GM11168 (cell line): ENCODE results near the gene VASN.

Source experiments
- in situ Hi-C: fragments of 300-500 bp; cut with MboI; formaldehyde crosslinking; loops from one replicate; pipeline ENCODE4 v1.12.0; 2022; ENCODE audit warnings: low sequenced_read_pairs; ENCODE audit not compliant: unreplicated experiment

The VASN gene

GRCh38 chr16:4371357-4372000 is at the start of gene VASN:
Gene VASN (plus strand): TSS chr16:4371848. CDS start chr16:4380878, 9,030 bp downstream.
- in situ Hi-C loops, result no loop called here

GRCh38 chr16:4322121-4323052 is 49.3 kb upstream of the VASN start:
- in situ Hi-C loops, result no loop called here

- in situ Hi-C loops, result no loop called here
Measured at GRCh38 chr16:4323071-4323844, 48.4 kb upstream of the VASN start.

GRCh38 chr16:4323845-4324488 is 47.7 kb upstream of the VASN start:
- in situ Hi-C loops, result no loop called here

GRCh38 chr16:4324492-4325252 is 47.0 kb upstream of the VASN start:
- in situ Hi-C loops, result no loop called here

GRCh38 chr16:4325253-4325758 is 46.3 kb upstream of the VASN start:
- in situ Hi-C loops, result no loop called here

- in situ Hi-C loops, result no loop called here
Measured at GRCh38 chr16:4327386-4328045, 44.1 kb upstream of the VASN start.

GRCh38 chr16:4328046-4328781 is 43.4 kb upstream of the VASN start:
- in situ Hi-C loops, result no loop called here

GRCh38 chr16:4328782-4329775 is 42.6 kb upstream of the VASN start:
- in situ Hi-C loops, result no loop called here

GRCh38 chr16:4330277-4330874 is 41.3 kb upstream of the VASN start:
- in situ Hi-C loops, result loop anchor here (5.0 kb wide), 1 partner anchor 38 kb away; no protein-coding TSS in a partner anchor

- in situ Hi-C loops, result loop anchor here (5.0 kb wide), 1 partner anchor 40 kb away; no protein-coding TSS in a partner anchor
Measured at GRCh38 chr16:4332083-4332482, 39.6 kb upstream of the VASN start.

GRCh38 chr16:4332623-4333307 is 38.9 kb upstream of the VASN start:
- in situ Hi-C loops, result loop anchor here (5.0 kb wide), 1 partner anchor 40 kb away; no protein-coding TSS in a partner anchor

- in situ Hi-C loops, result loop anchor here (5.0 kb wide), 1 partner anchor 41 kb away; no protein-coding TSS in a partner anchor
Measured at GRCh38 chr16:4333308-4333638, 38.4 kb upstream of the VASN start.

- in situ Hi-C loops, result loop anchor here (5.0 kb wide), 1 partner anchor 41 kb away; no protein-coding TSS in a partner anchor
Measured at GRCh38 chr16:4333714-4334113, 37.9 kb upstream of the VASN start.

- in situ Hi-C loops, result loop anchor here (5.0 kb wide), 1 partner anchor 43 kb away; no protein-coding TSS in a partner anchor
Measured at GRCh38 chr16:4334724-4335495, 36.7 kb upstream of the VASN start.
